BE2C (cell line): ENCODE results near the gene S100A8.

Experiments used
- DNase-seq: peaks from one replicate; pipeline ENCODE4 v3.0.0-alpha.2; 2020
- H3K27me3 ChIP-seq: fragments of 250-450 bp; sonication (Bioruptor Pico); 2 replicates; pipeline ENCODE4 v1.5.1; 2020; ENCODE audit warnings: mild to moderate bottlenecking
- H3K36me3 ChIP-seq: fragments of 250-450 bp; sonication (Bioruptor Pico); 2 replicates; pipeline ENCODE4 v1.5.1; 2020; ENCODE audit warnings: mild to moderate bottlenecking
- H3K4me1 ChIP-seq: fragments of 250-450 bp; sonication (Bioruptor Pico); 2 replicates; pipeline ENCODE4 v1.5.1; 2020
- H3K4me3 ChIP-seq: 2 replicates; pipeline ENCODE4 v1.5.1; 2011; ENCODE audit warnings: low read depth, low read length
- H3K9me3 ChIP-seq: fragments of 250-450 bp; sonication (Bioruptor Pico); 2 replicates; pipeline ENCODE4 v1.5.1; 2020
- CTCF ChIP-seq: IDR thresholded peaks from 2 replicates; pipeline ENCODE4 v1.5.1; 2012; ENCODE audit warnings: mild to moderate bottlenecking, low read depth, low read length

S100A8 gene

GRCh38 chr1:153367090-153367489, 23.8 kb downstream of the S100A8 start:
- Histone ChIP-seq H3K4me3 (no peak overlapping the region), H3K36me3 (no peaks in the 10 kb centered on the region), H3K9me3 (no peaks in the 10 kb centered on the region), H3K4me1 (no peaks in the 10 kb centered on the region), H3K27me3 (peaks cover 15% of the 10 kb centered on the region)
- no peak for TF ChIP-seq CTCF
- no peak for DNase-seq

- DNase-seq: no peak
- H3K27me3 ChIP-seq: peaks cover 11% of the 10 kb centered on the region
- no peak for TF ChIP-seq CTCF
- no peaks in the 10 kb centered on the region for H3K4me1 ChIP-seq
- no peak overlapping the region for H3K4me3 ChIP-seq
- no peaks in the 10 kb centered on the region for H3K36me3 ChIP-seq
- H3K9me3 ChIP-seq: no peaks in the 10 kb centered on the region
Observed at GRCh38 chr1:153366261-153366660, 24.6 kb downstream of the S100A8 start.

- Histone ChIP-seq H3K36me3 (no peaks in the 10 kb centered on the region), H3K27me3 (peaks cover 9% of the 10 kb centered on the region), H3K4me3 (no peak overlapping the region), H3K4me1 (no peaks in the 10 kb centered on the region), H3K9me3 (no peaks in the 10 kb centered on the region)
- no peak for TF ChIP-seq CTCF
- no peak for DNase-seq
Observed at GRCh38 chr1:153365696-153366095, 25.2 kb downstream of the S100A8 start.

- Histone ChIP-seq H3K9me3 (no peaks in the 10 kb centered on the region), H3K4me3 (no peak overlapping the region), H3K4me1 (no peaks in the 10 kb centered on the region), H3K36me3 (no peaks in the 10 kb centered on the region), H3K27me3 (peaks cover 3% of the 10 kb centered on the region)
- DNase-seq: no peak
- no peak for TF ChIP-seq CTCF
Observed at GRCh38 chr1:153364766-153365666, 25.9 kb downstream of the S100A8 start.

- no peak for DNase-seq
- no peak for TF ChIP-seq CTCF
- Histone ChIP-seq H3K36me3 (no peaks in the 10 kb centered on the region), H3K27me3 (no peaks in the 10 kb centered on the region; the same call in 1 of the 2 replicates), H3K4me1 (no peaks in the 10 kb centered on the region), H3K9me3 (no peaks in the 10 kb centered on the region), H3K4me3 (no peak overlapping the region)
Observed at GRCh38 chr1:153364156-153364555, 26.7 kb downstream of the S100A8 start.

- Histone ChIP-seq H3K4me1 (no peaks in the 10 kb centered on the region), H3K36me3 (no peaks in the 10 kb centered on the region), H3K4me3 (no peak overlapping the region), H3K27me3 (no peaks in the 10 kb centered on the region; the same call in 1 of the 2 replicates), H3K9me3 (no peaks in the 10 kb centered on the region)
- TF ChIP-seq CTCF: no peak
- DNase-seq: no peak
Observed at GRCh38 chr1:153363641-153364040, 27.2 kb downstream of the S100A8 start.
